ENCODE data around the gene ZNF766.
"Not testable (repeated sequence)": the region's sequence is repeated elsewhere in the genome, so short reads cannot be mapped to it uniquely, and the experiment has no call there.

The ZNF766 gene

GRCh38 chr19:52269338-52270261 is at the start of gene ZNF766:
Gene ZNF766, plus strand, starts transcription at chr19:52269587. Its CDS starts 27 bp downstream, at chr19:52269614.
- DNase-seq, result peak; percentile 95

DNA sequence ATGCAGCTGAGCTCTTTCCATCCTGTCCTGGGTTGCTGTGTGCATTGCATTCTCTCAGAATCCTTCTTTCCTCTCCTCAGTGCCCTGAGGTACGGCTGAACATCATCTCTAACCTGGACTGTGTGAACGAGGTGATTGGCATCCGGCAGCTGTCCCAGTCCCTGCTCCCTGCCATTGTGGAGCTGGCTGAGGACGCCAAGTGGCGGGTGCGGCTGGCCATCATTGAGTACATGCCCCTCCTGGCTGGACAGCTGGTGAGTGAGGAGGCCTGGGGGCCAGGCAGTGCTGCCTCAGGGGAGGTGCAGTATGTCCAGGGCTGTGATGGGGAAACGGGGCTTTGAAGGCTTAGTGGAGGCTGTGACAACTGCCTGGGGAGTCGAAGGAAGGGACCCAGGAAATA is 49.8 kb upstream of the ZNF766 start:
- DNase-seq, result no peak

GRCh38 chr19:52221031-52221430 is 48.4 kb upstream of the ZNF766 start:
- DNase-seq, result no peak

DNA sequence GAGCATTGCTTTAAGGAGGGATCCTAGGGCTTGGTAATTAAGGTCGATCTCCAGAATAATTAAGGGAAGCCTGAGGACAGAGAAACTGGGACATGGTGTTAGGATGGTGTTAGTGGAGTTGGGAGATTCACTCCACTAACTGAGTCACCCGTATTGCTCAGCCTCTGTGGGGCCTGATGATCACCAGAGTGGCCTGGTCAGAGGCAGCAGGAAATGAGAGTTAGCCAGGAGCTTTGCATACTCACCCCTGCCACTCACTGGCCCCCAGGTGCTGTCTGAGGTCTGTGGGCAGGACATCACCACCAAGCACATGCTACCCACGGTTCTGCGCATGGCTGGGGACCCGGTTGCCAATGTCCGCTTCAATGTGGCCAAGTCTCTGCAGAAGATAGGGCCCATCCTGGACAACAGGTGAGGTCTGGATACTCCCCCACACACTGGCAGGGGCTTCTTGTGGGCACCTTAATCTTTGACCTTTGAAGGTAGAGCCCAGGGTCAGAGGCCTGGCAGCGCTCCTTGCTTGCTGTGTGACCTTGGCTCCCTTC is 47.5 kb upstream of the ZNF766 start:
- no peak for DNase-seq

GRCh38 chr19:52224211-52224610 is 45.2 kb upstream of the ZNF766 start:
- no peak for DNase-seq

- DNase-seq, result no peak
These were observed 42.7 kb upstream of the ZNF766 start for GRCh38 chr19:52226652-52227051.

DNA sequence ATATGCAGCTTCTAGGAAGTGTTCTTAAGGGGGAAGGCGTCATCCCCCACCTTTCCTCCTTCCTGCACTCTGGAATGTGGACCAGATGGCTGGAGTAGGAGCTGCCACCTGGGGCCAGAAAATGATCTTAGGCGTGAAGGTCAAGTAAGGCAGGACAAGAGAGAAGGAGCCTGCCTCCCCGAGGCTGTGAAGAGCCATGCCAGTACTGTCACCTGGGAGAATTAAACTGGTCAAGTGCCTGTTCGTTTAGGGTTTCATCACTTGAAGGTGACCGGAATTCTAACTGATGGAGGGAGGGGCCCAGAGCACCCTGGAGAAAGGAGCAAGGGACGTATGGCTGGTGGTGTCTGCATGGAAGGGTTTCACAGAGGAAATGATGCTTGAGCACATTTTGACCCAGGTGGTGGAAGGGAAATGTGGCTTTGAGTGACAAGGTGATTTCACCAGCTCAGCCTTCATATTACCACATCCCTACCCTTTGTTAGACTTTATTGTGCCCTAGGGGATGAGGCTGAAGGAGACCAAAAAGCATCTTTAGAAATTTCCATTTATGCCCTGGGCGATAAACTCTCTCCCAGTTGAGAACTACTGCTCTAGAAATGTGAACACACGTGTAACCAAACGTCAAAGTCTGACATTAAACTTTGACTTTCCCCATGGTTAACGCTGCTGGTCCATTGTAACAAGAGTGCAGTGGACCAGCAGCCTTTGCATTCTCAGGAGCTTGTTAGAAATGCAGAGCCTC is 42.0 kb upstream of the ZNF766 start:
- DNase-seq, result no peak

GRCh38 chr19:52227980-52228379 is 41.4 kb upstream of the ZNF766 start:
- no peak for DNase-seq

GRCh38 chr19:52229524-52229923 is 39.9 kb upstream of the ZNF766 start:
- DNase-seq, result no peak

DNA sequence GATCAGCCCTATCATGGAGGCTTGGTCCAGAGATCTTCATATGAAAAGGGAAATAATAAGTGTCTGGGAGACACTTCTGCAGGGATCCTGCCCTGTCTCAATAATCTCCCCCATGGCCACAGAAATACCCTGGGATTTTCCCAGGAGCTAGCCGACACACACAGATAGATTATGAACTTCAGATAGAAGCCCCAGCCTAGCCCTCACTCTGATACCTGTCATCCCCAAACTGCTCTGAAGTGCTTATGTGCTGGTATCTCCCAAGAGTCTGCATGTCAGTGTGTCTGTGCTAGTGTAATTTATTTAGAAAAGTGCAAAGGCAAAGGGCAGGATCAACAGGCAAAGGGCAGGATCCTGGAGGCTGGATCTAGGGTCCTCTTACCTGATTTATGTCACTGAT is 38.7 kb upstream of the ZNF766 start:
- DNase-seq, result no peak

GRCh38 chr19:52231154-52231910 is 38.1 kb upstream of the ZNF766 start:
- DNase-seq, result no peak

GRCh38 chr19:52234406-52234805 is 35.0 kb upstream of the ZNF766 start:
- DNase-seq, result no peak

GRCh38 chr19:52237197-52237596 is 32.2 kb upstream of the ZNF766 start:
- DNase-seq, result no peak

DNA sequence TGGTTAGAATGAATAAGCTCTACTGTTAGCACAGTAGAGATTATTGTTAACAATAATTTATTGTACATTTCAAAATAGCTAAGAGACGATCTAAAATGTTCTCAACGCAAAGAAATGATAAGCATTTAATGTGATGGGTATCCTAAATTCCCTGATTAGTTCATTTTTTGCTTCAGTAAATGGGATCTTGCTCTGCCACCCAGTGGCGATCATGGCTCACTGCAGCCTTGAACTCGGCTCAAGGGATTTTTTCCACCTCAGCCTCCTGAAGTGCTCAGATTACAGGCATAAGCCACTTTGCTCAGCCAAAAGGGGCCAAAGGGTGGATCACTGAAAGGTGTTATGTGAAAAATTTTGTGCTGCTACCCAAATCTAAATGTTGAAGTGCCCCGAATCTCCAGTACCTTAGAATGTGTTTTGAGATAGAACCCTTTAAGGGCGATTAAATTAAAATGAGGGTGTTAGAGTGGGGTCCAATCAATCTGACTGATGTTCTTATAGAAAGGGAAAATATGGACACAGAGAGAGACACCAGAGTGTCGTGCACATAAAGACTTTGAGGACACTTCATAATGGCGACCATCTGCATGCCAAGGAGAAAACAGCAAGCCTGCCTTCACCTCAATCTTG is 31.5 kb upstream of the ZNF766 start:
- peak; percentile 65 for DNase-seq

DNA sequence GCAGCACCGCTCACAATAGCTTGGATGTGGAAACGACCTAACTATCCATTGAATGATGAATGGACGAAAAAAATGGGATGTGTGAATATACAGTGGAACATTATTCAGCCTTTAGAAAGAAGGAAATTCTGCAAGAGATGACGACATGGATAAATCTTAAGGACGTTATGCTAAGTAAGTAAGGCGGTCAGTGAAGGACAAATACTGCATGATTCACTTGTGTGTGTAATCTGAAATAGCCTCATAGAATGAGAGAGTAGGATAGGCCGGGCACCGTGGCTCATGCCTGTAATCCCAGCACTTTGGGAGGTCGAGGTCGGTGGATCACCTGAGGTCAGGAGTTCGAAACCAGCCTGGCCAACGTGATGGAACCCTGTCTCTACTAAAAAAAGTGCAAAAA is 25.4 kb upstream of the ZNF766 start:
- no peak for DNase-seq

DNA sequence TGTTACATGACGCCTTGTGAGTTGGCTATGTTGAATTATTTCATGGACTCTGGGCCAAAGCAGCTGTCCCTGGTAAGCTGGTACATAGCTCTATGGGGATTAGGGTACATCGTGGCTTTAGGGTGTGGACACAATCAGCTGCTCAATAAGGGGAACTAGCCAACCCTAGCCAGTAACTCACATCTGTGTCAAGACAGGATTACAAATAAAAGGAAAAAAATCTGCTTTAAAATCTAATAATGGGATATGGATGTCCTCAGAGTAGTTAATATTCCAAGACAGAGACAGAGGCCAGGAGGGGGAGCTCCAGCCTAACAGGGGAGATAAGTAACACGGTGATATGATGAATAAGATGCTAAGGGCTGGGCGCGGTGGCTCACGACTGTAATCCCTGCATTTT is 21.1 kb upstream of the ZNF766 start:
- DNase-seq, result peak; percentile 21

DNA sequence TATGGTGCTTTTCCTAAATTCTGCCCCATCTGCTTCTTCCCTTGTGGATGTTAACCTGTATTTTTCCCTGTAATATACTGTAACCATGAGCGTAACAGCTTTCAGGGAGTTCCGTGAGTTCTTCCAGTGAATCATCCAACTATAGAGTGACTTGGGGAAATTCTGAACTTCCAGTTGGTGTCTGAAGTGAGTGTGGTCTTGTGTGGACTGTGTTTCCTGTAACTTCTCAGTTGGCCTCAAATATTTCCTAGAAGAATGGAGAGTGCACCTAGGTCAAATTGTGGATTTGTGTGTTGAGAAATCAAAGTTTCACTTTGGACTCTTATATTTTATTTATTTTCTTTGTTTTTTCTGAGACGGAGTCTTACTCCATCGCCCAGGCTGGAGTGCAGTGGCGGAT is 11.0 kb upstream of the ZNF766 start:
- no peak for DNase-seq

GRCh38 chr19:52265556-52265955 is 3.8 kb upstream of the ZNF766 start:
- DNase-seq, result not testable (repeated sequence)

DNA sequence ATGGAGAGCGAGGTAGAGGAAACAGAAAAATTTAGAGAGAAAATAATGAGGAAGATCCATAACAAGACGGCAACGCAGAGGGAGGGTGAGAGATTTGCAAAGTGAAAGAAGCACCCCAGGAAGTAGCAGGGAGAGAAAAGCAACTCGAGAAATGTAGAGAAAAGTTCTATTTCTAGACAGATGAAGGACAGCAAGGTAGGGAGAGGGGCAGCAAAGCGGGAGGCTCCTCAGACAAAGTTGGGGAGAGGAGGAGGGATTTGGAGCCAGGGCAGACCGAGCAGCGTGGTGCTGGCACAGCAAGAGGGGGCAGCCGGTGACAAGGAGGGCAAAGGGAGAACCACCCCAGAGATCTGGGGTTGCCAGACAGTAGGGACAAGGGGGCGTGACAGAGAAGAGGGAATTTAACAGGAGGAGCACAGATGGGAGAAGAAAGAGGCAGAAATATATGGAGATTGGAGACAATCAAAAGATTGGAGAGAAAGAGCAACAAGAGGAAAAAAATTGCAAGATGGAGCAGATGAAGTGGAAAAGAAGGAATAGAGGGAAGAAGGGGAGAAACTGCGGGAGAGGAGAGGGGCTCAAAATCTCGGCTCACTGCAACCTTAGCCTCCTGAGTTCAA is 989 bp downstream of the ZNF766 start:
- DNase-seq, result no peak

DNA sequence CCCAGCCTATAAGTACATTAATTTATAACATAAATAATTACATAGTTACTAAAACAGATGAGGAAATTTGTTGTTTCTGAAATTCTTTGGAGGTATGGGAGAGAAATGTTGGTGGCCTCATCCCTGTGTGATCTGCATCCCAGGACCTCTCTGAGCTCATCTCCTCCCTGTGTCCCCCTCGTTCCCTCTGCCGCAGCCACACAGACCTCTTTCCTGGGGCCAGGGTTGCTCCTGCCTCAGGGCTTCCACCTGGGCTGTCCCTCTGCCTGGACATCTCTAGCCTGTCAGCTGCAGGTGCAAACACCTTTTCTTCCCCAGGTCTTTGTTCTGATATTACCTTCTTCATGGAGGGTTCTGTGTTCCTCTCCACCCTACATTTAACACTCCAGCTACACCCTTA is 3.9 kb downstream of the ZNF766 start:
- no peak for DNase-seq

GRCh38 chr19:52274191-52274590 is 4.8 kb downstream of the ZNF766 start:
- DNase-seq, result no peak

GRCh38 chr19:52275988-52276387 is 6.6 kb downstream of the ZNF766 start:
- DNase-seq, result no peak

Data from midbrain (tissue), 1 donor.